RWPE2 (cell line): ENCODE results near the gene ANO2.

Source experiments
- ATAC-seq: fragments of 200-7000 bp; cut with Tn5 transposase; 3 replicates; pipeline ENCODE4 v1.9.1; 2021; ENCODE audit warnings: low read depth
- DNase-seq: peaks from one replicate; pipeline ENCODE4 v3.0.0-alpha.2; 2020; ENCODE audit warnings: low spot score
- H3K27ac ChIP-seq: fragments of 450-650 bp; 2 replicates; pipeline ENCODE4 v1.5.1; 2017; ENCODE audit warnings: mild to moderate bottlenecking; ENCODE audit not compliant: poor library complexity, severe bottlenecking
- H3K27me3 ChIP-seq: fragments of 250-450 bp; sonication (Bioruptor Pico); 2 replicates; pipeline ENCODE4 v1.5.1; 2021; ENCODE audit warnings: mild to moderate bottlenecking, moderate library complexity; ENCODE audit not compliant: insufficient read depth, poor library complexity, severe bottlenecking
- H3K36me3 ChIP-seq: fragments of 250-450 bp; sonication (Bioruptor Pico); 2 replicates; pipeline ENCODE4 v1.5.1; 2020; ENCODE audit warnings: low read depth, mild to moderate bottlenecking, moderate library complexity
- H3K4me1 ChIP-seq: fragments of 250-450 bp; sonication (Bioruptor Pico); 2 replicates; pipeline ENCODE4 v1.5.1; 2021; ENCODE audit warnings: mild to moderate bottlenecking, moderate library complexity; ENCODE audit not compliant: insufficient read depth, poor library complexity, severe bottlenecking
- H3K4me3 ChIP-seq: fragments of 250-450 bp; sonication (Bioruptor Pico); 2 replicates; pipeline ENCODE4 v1.5.1; 2021; ENCODE audit warnings: mild to moderate bottlenecking, moderate library complexity; ENCODE audit not compliant: severe bottlenecking
- H3K9me3 ChIP-seq: fragments of 250-450 bp; sonication (Bioruptor Pico); 2 replicates; pipeline ENCODE4 v1.5.1; 2021; ENCODE audit warnings: mild to moderate bottlenecking, moderate library complexity; ENCODE audit not compliant: severe bottlenecking
- TF ChIP-seq, protein P1 (sequence below): fragments of 450-650 bp; IDR thresholded peaks from one replicate; pipeline ENCODE4 v1.5.1; 2017; ENCODE audit warnings: mild to moderate bottlenecking, moderate library complexity; ENCODE audit not compliant: poor library complexity, severe bottlenecking

ANO2 gene

DNA sequence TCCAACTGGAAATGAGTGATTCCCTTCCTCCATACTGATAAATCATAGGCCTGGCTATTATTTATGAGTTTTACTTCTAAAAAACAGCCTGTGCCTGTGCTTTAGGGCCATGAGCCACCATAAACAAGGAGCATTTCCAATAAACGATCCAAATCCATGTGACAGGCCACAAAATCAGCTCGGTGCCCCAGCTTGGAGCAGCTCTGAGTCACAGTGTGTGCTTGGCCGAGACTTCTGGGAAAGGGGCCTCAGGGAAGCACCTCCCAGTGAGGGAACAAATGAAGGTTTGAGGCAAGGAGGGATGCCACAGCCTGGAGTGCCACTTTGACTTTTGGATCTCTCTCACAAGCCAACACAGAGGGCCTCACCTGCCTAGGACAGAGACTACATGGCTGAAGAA is 322.8 kb downstream of the ANO2 start:
- H3K9me3 ChIP-seq, result no peaks in the 10 kb centered on the region
- no peaks in the 10 kb centered on the region for H3K36me3 ChIP-seq
- H3K27ac ChIP-seq, result no peak overlapping the region
- no peaks in the 10 kb centered on the region for H3K4me1 ChIP-seq
- H3K27me3 ChIP-seq, result no peaks in the 10 kb centered on the region
- DNase-seq (no peak), ATAC-seq (no peak)
- no peak overlapping the region for H3K4me3 ChIP-seq
- TF ChIP-seq, protein P1, sequence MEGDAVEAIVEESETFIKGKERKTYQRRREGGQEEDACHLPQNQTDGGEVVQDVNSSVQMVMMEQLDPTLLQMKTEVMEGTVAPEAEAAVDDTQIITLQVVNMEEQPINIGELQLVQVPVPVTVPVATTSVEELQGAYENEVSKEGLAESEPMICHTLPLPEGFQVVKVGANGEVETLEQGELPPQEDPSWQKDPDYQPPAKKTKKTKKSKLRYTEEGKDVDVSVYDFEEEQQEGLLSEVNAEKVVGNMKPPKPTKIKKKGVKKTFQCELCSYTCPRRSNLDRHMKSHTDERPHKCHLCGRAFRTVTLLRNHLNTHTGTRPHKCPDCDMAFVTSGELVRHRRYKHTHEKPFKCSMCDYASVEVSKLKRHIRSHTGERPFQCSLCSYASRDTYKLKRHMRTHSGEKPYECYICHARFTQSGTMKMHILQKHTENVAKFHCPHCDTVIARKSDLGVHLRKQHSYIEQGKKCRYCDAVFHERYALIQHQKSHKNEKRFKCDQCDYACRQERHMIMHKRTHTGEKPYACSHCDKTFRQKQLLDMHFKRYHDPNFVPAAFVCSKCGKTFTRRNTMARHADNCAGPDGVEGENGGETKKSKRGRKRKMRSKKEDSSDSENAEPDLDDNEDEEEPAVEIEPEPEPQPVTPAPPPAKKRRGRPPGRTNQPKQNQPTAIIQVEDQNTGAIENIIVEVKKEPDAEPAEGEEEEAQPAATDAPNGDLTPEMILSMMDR, result no peak

DNA sequence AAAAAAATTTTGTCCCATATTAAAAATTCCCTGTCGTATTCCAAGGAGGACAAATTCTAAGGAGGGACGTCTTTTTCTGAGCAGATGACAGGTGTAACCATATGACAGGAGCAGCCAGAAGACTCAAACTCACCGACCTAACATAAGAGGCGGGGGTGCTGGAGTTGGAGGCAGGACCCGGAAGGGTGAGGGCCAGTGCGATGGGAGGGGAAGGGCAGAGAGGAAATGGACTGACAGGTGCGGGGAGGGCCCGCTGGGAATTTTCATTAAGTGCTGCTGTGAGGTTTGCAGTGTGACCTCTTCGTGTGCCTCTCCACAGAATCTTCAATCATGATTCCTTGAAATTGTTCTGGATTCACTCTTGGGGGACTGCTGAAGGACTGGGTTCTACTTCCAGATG is 323.7 kb downstream of the ANO2 start:
- no peak for ATAC-seq
- H3K27ac ChIP-seq, result no peak overlapping the region

DNA sequence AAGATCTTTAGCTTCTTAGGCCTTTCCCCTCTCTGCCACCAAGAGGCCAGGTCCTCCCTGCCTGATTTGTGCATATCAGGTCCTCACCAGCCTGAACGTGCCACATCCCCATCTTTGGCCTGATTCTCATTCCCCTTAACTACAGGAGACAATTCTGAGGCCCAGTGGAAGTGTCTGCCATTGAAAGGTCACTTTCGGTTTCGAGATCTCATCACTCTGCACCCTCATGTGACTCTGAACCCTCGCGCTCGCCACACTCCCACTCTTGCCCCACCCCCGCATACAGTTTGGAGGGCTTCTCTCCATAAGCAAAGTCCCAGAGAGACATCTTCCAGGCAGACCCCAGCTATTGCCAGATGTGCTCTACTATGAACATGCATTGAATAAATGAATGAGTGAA is 324.2 kb downstream of the ANO2 start:
- Histone ChIP-seq H3K36me3 (no peaks in the 10 kb centered on the region), H3K27me3 (no peaks in the 10 kb centered on the region), H3K27ac (no peak overlapping the region), H3K9me3 (peaks cover 2% of the 10 kb centered on the region), H3K4me3 (no peak overlapping the region), H3K4me1 (no peaks in the 10 kb centered on the region)
- TF ChIP-seq, protein P1, result no peak
- DNase-seq (no peak), ATAC-seq (no peak)

More for the DNA sequence above, 323.7 kb downstream of the ANO2 start:
- Histone ChIP-seq H3K36me3 (no peaks in the 10 kb centered on the region), H3K9me3 (no peaks in the 10 kb centered on the region), H3K27me3 (no peaks in the 10 kb centered on the region), H3K4me1 (no peaks in the 10 kb centered on the region), H3K4me3 (no peak overlapping the region)
- DNase-seq, result no peak
- TF ChIP-seq, protein P1, result no peak

DNA sequence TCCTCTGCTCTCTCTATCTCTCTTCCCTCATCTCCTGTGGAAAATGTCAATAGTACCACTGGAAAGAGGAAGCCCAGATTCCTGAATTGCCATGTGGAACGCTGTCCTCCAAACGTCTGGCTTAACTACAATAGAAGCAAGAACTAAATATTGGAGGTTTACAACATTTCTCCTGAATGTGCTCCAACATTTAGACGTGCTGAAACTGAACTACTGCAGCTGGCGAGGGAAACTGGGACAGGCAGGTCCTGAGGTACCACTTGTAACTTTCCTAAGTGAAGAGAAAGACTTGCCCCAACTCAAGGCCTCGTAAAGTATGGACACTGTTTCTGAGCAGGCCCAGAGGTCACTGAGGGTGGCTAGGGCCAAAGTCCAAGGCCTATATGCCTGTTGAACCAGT is 325.4 kb downstream of the ANO2 start:
- DNase-seq, result no peak
- H3K4me3 ChIP-seq, result no peak overlapping the region
- no peak for ATAC-seq
- TF ChIP-seq, protein P1, result no peak
- no peak overlapping the region for H3K27ac ChIP-seq
- H3K27me3 ChIP-seq, result no peaks in the 10 kb centered on the region
- H3K9me3 ChIP-seq, result peaks cover 4% of the 10 kb centered on the region
- H3K4me1 ChIP-seq, result no peaks in the 10 kb centered on the region
- no peaks in the 10 kb centered on the region for H3K36me3 ChIP-seq

DNA sequence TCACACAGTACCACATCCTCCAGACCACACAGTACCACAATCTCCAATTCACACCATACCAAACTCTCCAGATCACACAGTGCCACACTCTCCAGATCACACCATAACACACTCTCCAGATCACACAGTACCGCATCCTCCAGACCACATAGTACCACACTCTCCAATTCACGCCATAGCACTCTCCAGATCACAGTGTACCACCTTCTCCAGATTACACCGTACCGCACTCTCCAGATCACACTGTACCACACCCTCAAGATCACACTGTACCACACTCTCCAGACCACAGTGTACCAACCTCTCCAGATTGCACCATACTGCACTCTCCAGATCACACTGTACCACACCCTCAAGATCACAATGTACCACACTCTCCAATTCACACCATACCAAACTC is 328.2 kb downstream of the ANO2 start:
- Histone ChIP-seq H3K4me3 (no peak overlapping the region), H3K27ac (no peak overlapping the region), H3K4me1 (no peaks in the 10 kb centered on the region), H3K36me3 (no peaks in the 10 kb centered on the region), H3K9me3 (peaks cover 4% of the 10 kb centered on the region), H3K27me3 (no peaks in the 10 kb centered on the region)
- DNase-seq (no peak), ATAC-seq (no peak)
- TF ChIP-seq, protein P1, result no peak
